K562 (cell line): ENCODE measurements around the gene TNFRSF13B. TPM values are rescaled to one million over a fixed set of nuclear protein-coding genes. Genes with fewer than 3 reads are reported as not detected.
A peak's percentile ranks its signal among the peaks of the same experiment; 100 is the strongest.
"Not testable (repeated sequence)": the region's sequence is repeated elsewhere in the genome, so short reads cannot be mapped to it uniquely, and the experiment has no call there.

Source experiments
- ATAC-seq: fragments of 200-7000 bp; cut with Tn5 transposase; 3 replicates; pipeline ENCODE4 v1.9.1; 2020; ENCODE audit warnings: moderate library complexity
- BruUV-seq: library from RNA; stranded (reverse); fragments of 400-500 nt; replicated peaks from 2 replicates; lab custom pipeline; 2021; lab: Mats Ljungman, UMichigan
- CTCF ChIA-PET: fragments of 300-600 bp; formaldehyde crosslinking; extraction: SDS; loops from one replicate; lab custom pipeline; 2021; ENCODE audit warnings: low intra/inter-chr PET ratio; lab: Yijun Ruan, JAX
- POLR2A ChIA-PET: fragments of 300-600, 350-650 bp; sonication (Branson Sonifier 250); formaldehyde crosslinking; extraction: SDS; loops from one replicate; lab custom pipeline; 2021; ENCODE audit warnings: antibody characterized with exemption, inconsistent platforms; lab: Yijun Ruan, JAX
- DNase-seq, 4 experiments: peaks; one replicate each; pipeline versions ENCODE4 v3.0.0 to v3.0.0-alpha.2; 2011 to 2018; ENCODE audit warnings: low spot score in 3 of 4, mixed read lengths in 3 of 4; ENCODE audit errors: extremely low read depth in 1 of 4
- FAIRE-seq: peaks from 2 replicates; lab custom pipeline; 2011; peaks lifted over from hg19 to GRCh38; lab: Jason Lieb, UNC
- H2AFZ ChIP-seq: 2 replicates; pipeline ENCODE4 v1.6.0; 2011; ENCODE audit warnings: low read depth, low read length, control low read depth, inconsistent platforms
- H3K27ac ChIP-seq: fragments of 200-600 bp; 3 replicates; pipeline ENCODE4 v1.8.0; 2011; ENCODE audit warnings: low read depth, mild to moderate bottlenecking, control low read depth, inconsistent platforms, low read length, moderate library complexity, mixed read lengths; ENCODE audit errors: extremely low read depth
- H3K27me3 ChIP-seq, 2 experiments: fragments of 300-600 bp in 1 of 2; 2 replicates in 1 of 2; 3 replicates in 1 of 2; pipeline versions ENCODE4 v1.6.0 to v1.8.0; 2011; ENCODE audit warnings: inconsistent platforms in 2 of 2, low read length in 2 of 2, mild to moderate bottlenecking in 1 of 2, mixed read lengths in 1 of 2, moderate library complexity in 1 of 2; ENCODE audit not compliant: control insufficient read depth in 2 of 2, insufficient read depth in 2 of 2
- H3K36me3 ChIP-seq: fragments of 300-600 bp; 3 replicates; pipeline ENCODE4 v1.8.0; 2011; ENCODE audit warnings: mild to moderate bottlenecking, low read length, inconsistent platforms; ENCODE audit not compliant: control insufficient read depth, insufficient read depth
- H3K4me1 ChIP-seq, 2 experiments: fragments of 200-600 bp in 1 of 2; replicated peaks in 1 of 2; 2 replicates in 1 of 2; 3 replicates in 1 of 2; pipeline versions ENCODE4 v1.5.1 to v1.8.0; 2011; ENCODE audit warnings: inconsistent platforms in 2 of 2, low read length in 2 of 2, mild to moderate bottlenecking in 1 of 2, mixed read lengths in 1 of 2, moderate library complexity in 1 of 2; ENCODE audit not compliant: control insufficient read depth in 2 of 2, insufficient read depth in 2 of 2
- H3K4me2 ChIP-seq: 2 replicates; pipeline ENCODE4 v1.6.1; 2011; ENCODE audit warnings: low read length, control low read depth, inconsistent platforms, mixed read lengths; ENCODE audit not compliant: insufficient read depth
- H3K4me3 ChIP-seq: fragments of 200-600 bp; sonication (generic), shearing (Covaris generic); 2 replicates; pipeline ENCODE4 v1.5.1; 2016; ENCODE audit warnings: control low read depth, inconsistent platforms
- H3K79me2 ChIP-seq: fragments of 200-600 bp; 3 replicates; pipeline ENCODE4 v1.8.0; 2011; ENCODE audit warnings: low read length, inconsistent platforms; ENCODE audit not compliant: control insufficient read depth, insufficient read depth
- H3K9ac ChIP-seq, 2 experiments: 2 replicates each; pipeline versions ENCODE4 v1.6.0 to v1.6.1; 2011; ENCODE audit warnings: low read depth in 2 of 2, low read length in 2 of 2, control low read depth in 1 of 2, inconsistent platforms in 1 of 2, mild to moderate bottlenecking in 1 of 2, mixed read lengths in 1 of 2; ENCODE audit not compliant: insufficient read depth in 1 of 2
- H3K9me1 ChIP-seq: one replicate; pipeline ENCODE4 v1.6.0; 2011; ENCODE audit warnings: inconsistent platforms, mild to moderate bottlenecking, low read length, moderate library complexity; ENCODE audit not compliant: control insufficient read depth, insufficient read depth
- H3K9me3 ChIP-seq: replicated peaks from 2 replicates; pipeline ENCODE4 v1.5.1; 2011; ENCODE audit warnings: low read depth, low read length, inconsistent platforms; ENCODE audit not compliant: control insufficient read depth, insufficient read depth
- H4K20me1 ChIP-seq: replicated peaks from 2 replicates; pipeline ENCODE4 v1.6.1; 2011; ENCODE audit warnings: low read length, inconsistent platforms, mixed read lengths; ENCODE audit not compliant: control insufficient read depth, insufficient read depth
- NR4A1 ChIP-seq, 2 experiments: fragments of 250-450 bp in 1 of 2; fragments of 450-650 bp in 1 of 2; sonication (Bioruptor Pico) in 1 of 2; IDR thresholded peaks; 2 replicates each; pipeline versions ENCODE4 v1.4.0 to v1.6.1; 2016 to 2020; ENCODE audit warnings: mild to moderate bottlenecking in 2 of 2, missing compliant biosample characterization in 1 of 2, missing genetic modification characterization in 1 of 2, moderate library complexity in 1 of 2
- POLR2G ChIP-seq: fragments of 200-400 bp; formaldehyde crosslinking; IDR thresholded peaks from 2 replicates; pipeline ENCODE4 v1.6.1; 2017; ENCODE audit warnings: low read depth, mild to moderate bottlenecking, antibody characterized with exemption, low read length, moderate library complexity
- ZNF282 ChIP-seq: sonication (generic); formaldehyde crosslinking; IDR thresholded peaks from 2 replicates; pipeline ENCODE4 v1.8.1; 2023; ENCODE audit warnings: missing genetic modification reagents
- ZNF76 ChIP-seq: fragments of 250-450 bp; sonication (Bioruptor Pico); IDR thresholded peaks from 2 replicates; pipeline ENCODE4 v1.4.0; 2020; ENCODE audit warnings: mild to moderate bottlenecking, moderate library complexity, borderline replicate concordance
- WGBS: fragments of 100-300 bp; shearing (Covaris generic); methylation state at CpG from one replicate; pipeline ENCODE4 v1.1.6; 2016; ENCODE audit warnings: low coverage, mixed read lengths; ENCODE audit not compliant: insufficient coverage; ENCODE audit errors: missing lambda C conversion rate; 5-methylcytosine and 5-hydroxymethylcytosine counted together
- in situ Hi-C: fragments of 300-500 bp; cut with MboI; formaldehyde crosslinking; loops from 4 replicates; pipeline ENCODE4 v1.15.0; 2018; ENCODE audit warnings: inconsistent platforms, mixed read lengths
- intact Hi-C: fragments of 100-400 bp; cut with micrococcal nuclease; formaldehyde crosslinking; loops from 2 replicates; pipeline ENCODE4 v1.14.2; 2022
- polyA plus RNA-seq, 8 experiments: library from polyadenylated mRNA; depleted of rRNA in 4 of 8; stranded (reverse) in 5 of 8; unstranded in 3 of 8; fragments of >200 nt; fragmentation: Nextera tagmentation in 2 of 8; fragmentation: Illumina TruSeq in 1 of 8; extraction: Ambion mirVana in 2 of 8; extraction: Trizol in 1 of 8; gene quantifications; 2 replicates each; pipeline versions ENCODE4 v1.2.1 to v1.2.3, GENCODE V29; 2011 to 2014; ENCODE audit warnings: inconsistent platforms in 1 of 8, missing spikeins in 1 of 8
- total RNA-seq, 7 experiments: library from RNA; depleted of rRNA in 6 of 7; stranded (reverse); fragments of >200 nt in 6 of 7; fragmentation: Illumina TruSeq in 2 of 7; extraction: Trizol in 2 of 7; gene quantifications; 2 replicates each; pipeline versions ENCODE4 v1.2.1 to v1.2.3, GENCODE V29; 2011 to 2021; ENCODE audit warnings: low replicate concordance in 1 of 7
- TF ChIP-seq, protein P1 (sequence below): IDR thresholded peaks from 3 replicates; pipeline ENCODE4 v1.6.1; 2011; ENCODE audit warnings: borderline replicate concordance, mild to moderate bottlenecking, moderate library complexity; ENCODE audit not compliant: insufficient read length; ENCODE audit errors: extremely low read depth
- TF ChIP-seq, protein P2 (sequence below): fragments of 250-450 bp; sonication (Bioruptor Pico); IDR thresholded peaks from 2 replicates; pipeline ENCODE4 v1.9.0; 2021; ENCODE audit warnings: mild to moderate bottlenecking
- TF ChIP-seq, protein P3 (sequence below): sonication (generic); formaldehyde crosslinking; IDR thresholded peaks from 2 replicates; pipeline ENCODE4 v1.8.0; 2022; ENCODE audit warnings: mild to moderate bottlenecking, low read depth, missing genetic modification reagents

TNFRSF13B gene
- total and polyA plus RNA-seq, 9 of the 15 experiments (the other 6 are each of a cell fraction or from before 2014, with no cell fraction given), result not detected

DNA sequence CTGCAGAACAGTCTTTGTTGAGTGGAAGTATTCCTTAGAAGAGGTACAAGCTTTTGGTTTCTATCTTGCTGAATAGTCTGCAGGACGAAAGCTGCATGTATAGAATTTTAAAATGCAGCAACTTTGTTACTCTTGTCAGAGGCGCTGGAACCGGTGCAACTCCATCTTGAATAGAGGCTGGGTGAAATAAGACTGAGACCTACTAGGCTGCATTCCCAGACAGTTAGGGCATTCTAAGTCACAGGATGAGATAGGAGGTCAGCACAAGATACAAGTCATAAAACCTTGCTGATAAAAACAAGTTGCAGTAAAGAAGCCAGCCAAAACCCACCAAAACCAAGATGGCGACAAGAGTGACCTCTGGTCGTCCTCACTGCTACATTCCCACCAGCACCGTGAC is 50.5 kb downstream of the TNFRSF13B start:
- H3K9me3 ChIP-seq; ATAC-seq; H3K9ac ChIP-seq; H4K20me1 ChIP-seq; H3K4me3 ChIP-seq; DNase-seq; BruUV-seq; H3K9me1 ChIP-seq; intact Hi-C loops; CTCF ChIA-PET; H3K36me3 ChIP-seq; in situ Hi-C loops; H2AFZ ChIP-seq; H3K27ac ChIP-seq; H3K4me2 ChIP-seq; H3K79me2 ChIP-seq; FAIRE-seq; H3K4me1 ChIP-seq; TF ChIP-seq NR4A1 (CRISPR knock-in tag; IDR thresholded peaks at IDR 0.05): not testable (repeated sequence)
- H3K27me3 ChIP-seq, result peaks cover 0 to 43% of the 10 kb centered on the region in 2 experiments; a peak in 3 of 5 replicates
- POLR2A ChIA-PET, result interaction anchor here (0.6 kb wide), 1 partner anchor 8 kb away, joined by 3 read pairs; no protein-coding TSS in a partner anchor
- TF ChIP-seq NR4A1 (tag; IDR thresholded peaks at IDR 0.05), result 0 out of 2 replicates have a peak, but pooled peaks have one; percentile 38
- 12% methylated on average over 6 of the region's 6 CpGs for WGBS

- Histone ChIP-seq H3K9me1 (no peaks in the 10 kb centered on the region), H3K4me1 (no peaks in the 10 kb centered on the region), H4K20me1 (no peaks in the 10 kb centered on the region), H3K27ac (no peak overlapping the region), H3K36me3 (no peaks in the 10 kb centered on the region), H3K4me3 (no peak overlapping the region), H3K79me2 (no peaks in the 10 kb centered on the region), H3K9ac (no peak overlapping the region; a peak in 1 of 4 replicates), H2AFZ (no peak overlapping the region), H3K4me2 (no peak overlapping the region), H3K27me3 (peaks cover 0 to 40% of the 10 kb centered on the region in 2 experiments; a peak in 3 of 5 replicates), H3K9me3 (no peaks in the 10 kb centered on the region)
- FAIRE-seq, result no peak
- no peak for DNase-seq
- ATAC-seq, result no peak
- 14% methylated on average over 8 of the region's 8 CpGs for whole genome bisulfite sequencing
- no TSS peak for BruUV-seq
- POLR2A ChIA-PET, result no interaction called here
- intact Hi-C loops (no loop called here), in situ Hi-C loops (no loop called here)
- CTCF ChIA-PET, result no interaction called here
- TF ChIP-seq, protein P1, sequence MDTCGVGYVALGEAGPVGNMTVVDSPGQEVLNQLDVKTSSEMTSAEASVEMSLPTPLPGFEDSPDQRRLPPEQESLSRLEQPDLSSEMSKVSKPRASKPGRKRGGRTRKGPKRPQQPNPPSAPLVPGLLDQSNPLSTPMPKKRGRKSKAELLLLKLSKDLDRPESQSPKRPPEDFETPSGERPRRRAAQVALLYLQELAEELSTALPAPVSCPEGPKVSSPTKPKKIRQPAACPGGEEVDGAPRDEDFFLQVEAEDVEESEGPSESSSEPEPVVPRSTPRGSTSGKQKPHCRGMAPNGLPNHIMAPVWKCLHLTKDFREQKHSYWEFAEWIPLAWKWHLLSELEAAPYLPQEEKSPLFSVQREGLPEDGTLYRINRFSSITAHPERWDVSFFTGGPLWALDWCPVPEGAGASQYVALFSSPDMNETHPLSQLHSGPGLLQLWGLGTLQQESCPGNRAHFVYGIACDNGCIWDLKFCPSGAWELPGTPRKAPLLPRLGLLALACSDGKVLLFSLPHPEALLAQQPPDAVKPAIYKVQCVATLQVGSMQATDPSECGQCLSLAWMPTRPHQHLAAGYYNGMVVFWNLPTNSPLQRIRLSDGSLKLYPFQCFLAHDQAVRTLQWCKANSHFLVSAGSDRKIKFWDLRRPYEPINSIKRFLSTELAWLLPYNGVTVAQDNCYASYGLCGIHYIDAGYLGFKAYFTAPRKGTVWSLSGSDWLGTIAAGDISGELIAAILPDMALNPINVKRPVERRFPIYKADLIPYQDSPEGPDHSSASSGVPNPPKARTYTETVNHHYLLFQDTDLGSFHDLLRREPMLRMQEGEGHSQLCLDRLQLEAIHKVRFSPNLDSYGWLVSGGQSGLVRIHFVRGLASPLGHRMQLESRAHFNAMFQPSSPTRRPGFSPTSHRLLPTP, result no peak
- TF ChIP-seq POLR2G, result no peak
- TF ChIP-seq, protein P2, sequence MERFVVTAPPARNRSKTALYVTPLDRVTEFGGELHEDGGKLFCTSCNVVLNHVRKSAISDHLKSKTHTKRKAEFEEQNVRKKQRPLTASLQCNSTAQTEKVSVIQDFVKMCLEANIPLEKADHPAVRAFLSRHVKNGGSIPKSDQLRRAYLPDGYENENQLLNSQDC, result no peak
- TF ChIP-seq ZNF76 (CRISPR knock-in tag), result no peak
- TF ChIP-seq ZNF282, result no peak
- TF ChIP-seq, protein P3, sequence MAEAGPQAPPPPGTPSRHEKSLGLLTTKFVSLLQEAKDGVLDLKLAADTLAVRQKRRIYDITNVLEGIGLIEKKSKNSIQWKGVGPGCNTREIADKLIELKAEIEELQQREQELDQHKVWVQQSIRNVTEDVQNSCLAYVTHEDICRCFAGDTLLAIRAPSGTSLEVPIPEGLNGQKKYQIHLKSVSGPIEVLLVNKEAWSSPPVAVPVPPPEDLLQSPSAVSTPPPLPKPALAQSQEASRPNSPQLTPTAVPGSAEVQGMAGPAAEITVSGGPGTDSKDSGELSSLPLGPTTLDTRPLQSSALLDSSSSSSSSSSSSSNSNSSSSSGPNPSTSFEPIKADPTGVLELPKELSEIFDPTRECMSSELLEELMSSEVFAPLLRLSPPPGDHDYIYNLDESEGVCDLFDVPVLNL (CRISPR knock-in tag), result no peak
Measured at GRCh38 chr17:16920628-16921020, 51.3 kb downstream of the TNFRSF13B start.
